ENCODE results near the gene SETD6. TPM values are rescaled to one million over a fixed set of nuclear protein-coding genes. Genes with fewer than 3 reads are reported as not detected.

Gene SETD6
- total RNA-seq, 1 donor from 2014 or later, result 23.2 TPM

GRCh38 chr16:58537124-58537906 is 22.0 kb downstream of the SETD6 start:
- TF ChIP-seq CTCF (IDR thresholded peaks at IDR 0.05; ENCODE audit: insufficient read depth, low read length, severe bottlenecking), result no peak
- FAIRE-seq, result no peak

GRCh38 chr16:58541711-58542110 is 26.4 kb downstream of the SETD6 start:
- DNase-seq (ENCODE audit: low read depth) (no peak), FAIRE-seq (no peak)
- H3K4me3 ChIP-seq (ENCODE audit: low read depth, low read length), result no peak overlapping the region
- no peak for TF ChIP-seq CTCF (IDR thresholded peaks at IDR 0.05; ENCODE audit: insufficient read depth, low read length, severe bottlenecking)
- no peaks in the 10 kb centered on the region for H3K27me3 ChIP-seq (ENCODE audit: control insufficient read depth, insufficient read depth, low read length)
- peaks cover 34% of the 10 kb centered on the region for H3K36me3 ChIP-seq (ENCODE audit: control insufficient read depth, insufficient read depth, low read length)

More at GRCh38 chr16:58537124-58537906, 22.0 kb downstream of the SETD6 start:
- Histone ChIP-seq H3K36me3 (ENCODE audit: control insufficient read depth, insufficient read depth, low read length) (peaks cover 34% of the 10 kb centered on the region), H3K27me3 (ENCODE audit: control insufficient read depth, insufficient read depth, low read length) (no peaks in the 10 kb centered on the region), H3K4me3 (ENCODE audit: low read depth, low read length) (no peak overlapping the region)
- no peak for DNase-seq (ENCODE audit: low read depth)

GRCh38 chr16:58542291-58542690 is 27.0 kb downstream of the SETD6 start:
- DNase-seq (ENCODE audit: low read depth), result no peak
- TF ChIP-seq CTCF (IDR thresholded peaks at IDR 0.05; ENCODE audit: insufficient read depth, low read length, severe bottlenecking), result no peak
- Histone ChIP-seq H3K4me3 (ENCODE audit: low read depth, low read length) (no peak overlapping the region), H3K27me3 (ENCODE audit: control insufficient read depth, insufficient read depth, low read length) (no peaks in the 10 kb centered on the region), H3K36me3 (ENCODE audit: control insufficient read depth, insufficient read depth, low read length) (peaks cover 29% of the 10 kb centered on the region)
- no peak for FAIRE-seq

- H3K36me3 ChIP-seq (ENCODE audit: control insufficient read depth, insufficient read depth, low read length), result peaks cover 25% of the 10 kb centered on the region
- TF ChIP-seq CTCF (IDR thresholded peaks at IDR 0.05; ENCODE audit: insufficient read depth, low read length, severe bottlenecking), result no peak
- FAIRE-seq (no peak), DNase-seq (ENCODE audit: low read depth) (no peak)
- H3K4me3 ChIP-seq (ENCODE audit: low read depth, low read length), result no peak overlapping the region
- H3K27me3 ChIP-seq (ENCODE audit: control insufficient read depth, insufficient read depth, low read length), result no peaks in the 10 kb centered on the region
These were observed 28.4 kb downstream of the SETD6 start for GRCh38 chr16:58543685-58544084.

- Histone ChIP-seq H3K27me3 (ENCODE audit: control insufficient read depth, insufficient read depth, low read length) (no peaks in the 10 kb centered on the region), H3K36me3 (ENCODE audit: control insufficient read depth, insufficient read depth, low read length) (peaks cover 18% of the 10 kb centered on the region), H3K4me3 (ENCODE audit: low read depth, low read length) (no peak overlapping the region)
- no peak for FAIRE-seq
- TF ChIP-seq CTCF (IDR thresholded peaks at IDR 0.05; ENCODE audit: insufficient read depth, low read length, severe bottlenecking), result no peak
- DNase-seq (ENCODE audit: low read depth), result no peak
These were observed 33.1 kb downstream of the SETD6 start for GRCh38 chr16:58548378-58548777.

- H3K27me3 ChIP-seq (ENCODE audit: control insufficient read depth, insufficient read depth, low read length), result no peaks in the 10 kb centered on the region
- TF ChIP-seq CTCF (IDR thresholded peaks at IDR 0.05; ENCODE audit: insufficient read depth, low read length, severe bottlenecking), result no peak
- peaks cover 17% of the 10 kb centered on the region for H3K36me3 ChIP-seq (ENCODE audit: control insufficient read depth, insufficient read depth, low read length)
- no peak for DNase-seq (ENCODE audit: low read depth)
- no peak for FAIRE-seq
- H3K4me3 ChIP-seq (ENCODE audit: low read depth, low read length), result no peak overlapping the region
These were observed 36.2 kb downstream of the SETD6 start for GRCh38 chr16:58551496-58551895.
